G401.6 (cell line): ENCODE data around the gene ERI3.

Experiments
- FAIRE-seq: peaks from 2 replicates; lab custom pipeline; 2012; peaks lifted over from hg19 to GRCh38; lab: Jason Lieb, UNC

The ERI3 gene

DNA sequence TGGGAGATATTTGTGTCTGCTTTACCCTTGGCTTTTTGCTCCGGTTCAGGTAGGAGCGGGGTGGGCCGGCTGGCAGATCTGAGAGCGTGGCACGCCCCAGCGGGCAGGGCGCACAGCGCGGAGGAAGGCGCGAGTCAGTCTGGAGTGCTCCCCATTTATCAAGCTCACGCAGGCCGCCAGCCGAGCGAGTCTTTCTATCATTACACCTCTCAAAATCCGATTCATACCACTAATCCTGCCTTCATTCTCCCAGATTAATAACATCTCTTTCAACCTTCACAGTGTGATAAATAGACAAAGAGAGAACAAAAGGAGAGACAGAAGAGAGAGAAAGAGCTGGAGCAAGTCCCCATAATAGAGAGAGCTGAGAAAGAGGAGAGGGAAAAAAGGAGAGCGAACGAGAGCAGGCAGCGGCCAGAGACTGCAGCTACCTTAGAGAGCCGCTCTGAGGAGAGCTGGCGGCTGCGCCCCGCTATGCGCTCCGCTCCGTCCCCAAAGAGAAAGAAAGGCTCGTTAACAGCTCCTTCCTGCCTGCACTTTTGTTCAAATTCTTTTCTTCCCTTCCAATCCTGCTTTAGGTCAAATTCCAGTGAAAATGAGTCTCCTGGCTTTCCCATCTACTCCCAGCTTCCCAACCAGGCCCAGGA is 93.8 kb downstream of the ERI3 start:
- no peak for FAIRE-seq

DNA sequence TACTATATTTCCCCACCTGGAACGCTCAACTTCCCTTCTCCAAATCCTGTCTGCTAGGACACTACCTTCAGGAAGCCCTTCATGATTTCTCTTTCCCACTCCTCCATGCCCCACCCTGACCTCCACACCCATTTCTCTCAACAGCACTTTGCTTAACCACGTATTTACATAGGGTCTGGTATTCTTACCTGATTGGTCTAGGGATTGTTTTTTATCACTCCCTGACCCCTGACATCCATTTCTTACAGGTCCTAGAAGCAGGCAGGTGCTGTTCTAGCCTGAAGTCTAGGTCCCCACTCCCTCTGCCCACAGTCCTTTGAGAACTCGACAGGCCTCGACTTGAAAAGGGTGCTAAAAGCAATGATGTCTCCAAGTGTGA is 94.3 kb downstream of the ERI3 start:
- FAIRE-seq = no peak

DNA sequence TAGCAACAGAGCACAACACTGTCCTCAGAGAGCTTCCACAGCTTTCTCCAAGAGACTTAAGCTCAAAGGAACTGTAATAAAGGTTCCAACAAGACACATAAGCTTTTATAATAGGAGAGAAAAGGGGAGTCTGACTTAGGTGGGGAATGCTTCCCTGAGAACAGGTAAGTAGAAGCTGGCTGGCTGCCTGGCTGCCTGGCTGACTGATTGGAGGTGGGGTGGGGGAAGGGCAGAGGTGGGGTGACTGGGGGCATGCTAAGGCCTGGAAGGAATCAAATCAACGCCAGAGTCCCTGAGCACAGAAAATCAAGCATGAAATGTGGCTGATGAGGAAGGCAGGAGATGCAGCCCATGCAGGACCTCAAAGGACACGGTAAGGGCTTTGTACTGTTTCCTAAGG is 96.0 kb downstream of the ERI3 start:
- no peak for FAIRE-seq

DNA sequence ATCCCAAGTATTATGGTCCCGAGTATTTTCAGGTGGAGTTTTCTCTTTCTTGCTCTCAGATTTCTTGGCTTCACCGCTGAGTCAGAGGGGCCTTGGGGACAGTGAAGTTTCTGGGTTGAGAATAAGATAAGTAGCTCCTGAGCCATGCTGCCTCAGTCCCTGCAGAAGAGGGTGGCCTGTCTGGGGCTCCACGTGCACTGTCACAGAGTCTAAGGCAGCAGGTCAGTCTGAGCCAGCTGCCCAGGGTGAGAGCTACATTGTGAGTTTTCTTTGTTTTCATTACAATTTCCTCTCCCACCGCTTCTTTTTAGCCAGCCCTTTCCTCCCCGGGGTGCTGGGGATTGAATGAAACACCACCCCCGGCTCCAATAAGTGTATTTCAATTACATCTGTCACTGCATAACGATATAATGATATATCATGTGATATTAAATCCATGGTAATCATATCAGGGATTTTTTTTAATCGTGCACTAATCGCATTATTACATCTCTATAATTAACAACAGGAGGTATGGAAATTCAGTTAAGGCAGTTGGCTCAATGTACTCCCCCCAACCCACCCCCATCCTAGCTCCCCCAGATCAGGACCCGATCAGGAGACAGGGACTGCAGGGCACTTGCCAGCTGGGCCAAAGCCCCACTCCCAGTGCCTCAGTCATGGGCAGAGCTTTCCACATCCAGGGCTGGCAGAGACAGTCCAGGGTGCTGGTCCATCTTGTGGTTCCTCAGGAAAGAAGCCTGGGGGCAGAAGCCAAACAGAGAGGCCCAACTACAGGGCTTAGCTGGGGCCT is 98.1 kb downstream of the ERI3 start:
- FAIRE-seq = no peak

DNA sequence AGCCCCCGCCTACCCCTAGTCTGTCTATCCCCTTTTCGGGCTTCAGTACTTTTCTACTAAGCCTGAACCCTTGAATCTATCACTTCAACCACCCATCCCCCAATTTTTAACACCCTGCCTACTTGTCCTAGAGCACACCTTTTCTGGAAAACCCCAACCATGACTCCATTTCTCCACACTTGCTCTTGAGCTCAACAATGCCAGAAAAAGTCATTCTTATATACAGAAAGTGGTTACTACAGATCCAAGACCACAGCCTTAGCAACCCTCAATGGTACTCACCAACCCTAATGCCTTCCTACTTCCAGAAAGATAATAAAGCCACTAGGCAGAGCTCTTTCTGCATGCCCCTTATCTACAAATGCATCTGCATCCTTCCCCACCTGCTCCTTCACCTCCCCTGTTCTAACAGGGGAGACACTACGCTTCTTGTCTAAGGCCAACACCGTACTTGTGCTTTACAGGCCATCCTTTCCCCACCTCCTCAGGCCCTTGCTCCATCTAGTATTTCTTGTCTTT is 100.6 kb downstream of the ERI3 start:
- FAIRE-seq = no peak

DNA sequence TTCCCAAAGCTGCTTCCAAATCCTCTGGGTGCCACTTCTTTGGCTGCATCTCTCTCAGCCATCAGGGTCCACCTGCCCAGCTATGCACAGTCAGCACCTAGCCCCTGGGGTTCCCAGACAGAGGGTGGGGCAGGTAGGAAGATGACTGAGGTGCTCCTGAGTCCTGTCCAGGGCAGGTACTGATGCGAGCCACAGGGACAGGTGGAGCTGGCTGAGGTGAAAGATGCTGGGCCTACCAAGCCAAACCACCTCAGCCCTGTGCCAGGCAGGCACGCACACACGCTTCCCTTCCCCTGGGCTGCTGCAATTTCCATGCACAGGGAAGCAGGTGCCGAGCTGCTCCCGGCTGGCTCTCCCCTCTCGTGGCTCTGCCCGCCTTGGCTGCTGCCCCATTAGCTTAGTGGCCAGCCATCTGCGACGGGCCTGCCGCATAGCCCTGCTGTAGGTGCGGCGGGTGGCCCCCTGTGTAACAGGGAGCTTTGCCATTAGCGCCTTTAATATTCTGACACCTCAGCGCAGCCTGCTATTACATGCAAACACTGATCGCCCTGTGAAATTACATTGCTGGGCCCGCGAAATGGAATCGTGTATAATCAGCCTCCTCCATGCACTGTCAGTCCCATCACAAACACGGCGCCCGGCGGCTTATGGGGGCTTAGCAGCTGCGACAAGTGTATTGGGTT is 102.9 kb downstream of the ERI3 start:
- FAIRE-seq = no peak

DNA sequence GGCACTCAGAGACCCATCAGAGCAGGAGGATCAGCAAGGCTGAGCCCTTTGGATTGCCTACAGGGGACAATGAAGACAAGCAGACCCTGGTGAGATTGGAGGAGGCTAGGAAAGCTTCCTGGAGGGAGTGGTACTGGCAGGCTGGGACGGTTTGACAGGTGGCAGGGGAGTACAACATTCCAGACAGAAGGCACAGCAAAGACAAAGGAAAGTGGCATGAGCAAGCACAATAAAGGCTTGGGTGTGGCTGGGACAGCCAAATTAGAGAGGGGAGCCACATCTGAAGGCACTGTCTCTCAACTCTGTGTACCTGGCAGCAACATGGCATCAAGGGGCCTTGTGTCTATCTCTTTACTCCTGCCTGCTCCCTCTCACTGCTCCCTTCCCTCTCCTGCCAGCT is 103.6 kb downstream of the ERI3 start:
- FAIRE-seq = no peak

DNA sequence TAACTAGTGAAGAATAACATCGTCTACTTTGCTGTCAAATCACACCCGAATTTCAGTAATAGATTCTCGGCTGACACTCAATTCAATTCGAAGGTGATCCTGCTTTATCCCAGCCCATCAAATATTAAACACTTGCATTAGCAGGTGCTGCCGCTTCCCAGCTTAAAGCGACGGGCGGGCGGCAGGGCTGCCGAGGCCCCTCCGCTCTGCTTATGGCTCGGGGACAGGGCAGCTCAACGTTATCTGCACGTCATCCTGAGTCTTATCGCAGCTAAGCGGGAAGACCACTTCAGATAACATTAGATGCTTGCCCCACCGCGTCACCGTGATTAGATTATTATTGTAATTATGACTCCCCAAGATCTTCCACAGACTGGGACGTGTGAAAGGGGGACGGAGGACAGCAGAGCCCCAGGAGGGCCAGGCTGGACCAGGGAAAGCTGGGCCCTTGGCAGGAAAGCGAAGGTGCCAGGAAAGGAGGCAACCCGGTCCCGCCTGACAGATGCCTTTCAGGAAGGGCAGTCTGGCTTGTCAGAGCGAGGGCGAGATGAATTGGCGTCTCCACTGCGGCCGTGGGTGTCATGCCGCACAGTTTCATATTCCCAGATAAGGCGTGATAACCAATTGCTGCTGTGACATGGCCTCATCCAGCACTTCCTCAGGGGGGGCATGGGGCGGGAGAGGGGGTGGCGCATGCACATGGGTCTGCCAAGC is 104.8 kb downstream of the ERI3 start:
- FAIRE-seq = no peak

DNA sequence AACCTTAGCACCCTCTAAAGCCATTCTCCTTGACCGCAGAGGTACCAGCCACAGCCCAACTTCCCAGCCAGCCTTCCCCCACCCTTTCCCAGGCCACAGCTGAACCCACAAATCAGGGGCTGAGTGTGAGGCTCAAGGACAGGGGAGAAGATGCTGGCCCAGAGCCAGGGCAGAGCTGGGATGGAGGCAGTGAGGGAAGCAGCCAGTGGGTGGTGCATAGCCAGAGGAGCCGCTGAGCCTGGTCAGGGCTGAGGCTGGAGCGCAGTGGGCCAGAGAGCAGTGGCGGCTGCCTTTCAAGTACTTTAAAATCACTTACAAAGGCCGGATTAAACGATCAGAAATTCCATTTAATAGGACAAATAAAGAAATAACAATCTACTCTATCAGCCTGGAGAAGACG is 105.5 kb downstream of the ERI3 start:
- FAIRE-seq = no peak

DNA sequence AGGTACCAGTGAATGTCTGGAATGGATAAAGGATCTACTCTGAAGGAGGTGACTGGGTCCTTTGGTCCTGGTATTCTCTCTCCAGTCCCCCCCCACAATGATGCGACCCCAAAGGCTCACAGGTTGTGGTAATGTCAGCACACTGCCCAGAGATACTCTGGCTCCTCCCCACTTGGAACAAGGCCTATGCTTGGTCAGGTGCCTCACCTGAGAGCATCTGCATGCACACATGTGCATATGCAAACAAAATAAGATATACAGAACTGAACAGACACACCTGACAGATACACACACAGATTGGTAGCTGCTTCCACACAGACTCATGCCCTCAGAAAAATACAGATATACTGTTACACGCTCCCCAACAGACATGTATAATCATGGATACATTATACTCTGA is 108.3 kb downstream of the ERI3 start:
- no peak for FAIRE-seq

DNA sequence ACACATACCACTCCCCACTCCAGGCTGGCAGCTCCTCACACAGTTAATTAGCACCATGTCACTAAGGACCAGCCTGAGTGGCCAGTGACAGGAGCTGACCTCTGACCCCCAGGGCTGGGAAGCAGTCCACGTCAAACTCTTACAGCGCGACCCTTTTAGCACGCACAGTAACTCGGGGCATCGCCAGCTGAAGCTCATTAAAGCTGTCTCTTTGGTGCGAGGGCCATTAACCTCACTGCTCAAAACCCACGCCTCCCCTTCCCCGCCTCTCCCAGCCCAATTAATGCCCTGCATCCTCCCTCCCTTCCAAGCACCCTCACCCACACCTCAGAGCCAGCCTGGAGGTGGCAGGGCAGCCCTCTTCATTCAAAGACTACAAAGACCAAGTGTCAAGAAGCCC is 110.1 kb downstream of the ERI3 start:
- no peak for FAIRE-seq

DNA sequence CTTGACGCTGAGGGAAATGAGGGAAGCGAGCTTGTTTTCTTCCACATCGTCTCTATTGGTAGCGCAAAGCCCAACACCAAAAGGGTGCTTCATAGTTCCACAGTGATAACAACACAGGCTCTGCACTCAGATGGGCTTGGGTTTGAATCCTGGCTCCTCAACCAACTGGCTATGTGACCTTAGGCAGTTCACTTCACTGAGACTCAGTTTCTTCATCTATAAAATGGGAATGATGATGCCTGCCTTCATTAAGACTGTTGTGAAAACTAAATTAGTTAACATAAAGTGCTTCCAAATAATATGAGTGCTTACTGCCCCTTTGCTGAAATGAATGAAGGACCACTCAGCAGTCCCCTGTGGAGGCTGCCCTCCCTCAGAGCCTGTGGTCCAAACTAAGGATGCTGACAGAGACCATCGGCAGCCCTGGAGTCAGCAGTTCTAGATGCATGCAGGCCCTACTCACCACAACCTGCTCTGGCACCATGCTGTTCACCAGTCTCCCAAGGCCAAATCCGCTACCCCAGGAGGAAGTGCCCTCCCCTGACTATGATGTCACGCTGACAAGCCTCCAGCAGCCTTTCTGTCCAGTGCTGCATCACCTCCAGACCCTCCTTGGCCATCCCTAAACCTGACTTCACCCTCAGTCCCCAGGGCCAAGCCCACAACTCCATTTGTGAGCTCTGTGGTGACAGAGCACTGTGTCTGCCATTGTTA is 111.1 kb downstream of the ERI3 start:
- no peak for FAIRE-seq

DNA sequence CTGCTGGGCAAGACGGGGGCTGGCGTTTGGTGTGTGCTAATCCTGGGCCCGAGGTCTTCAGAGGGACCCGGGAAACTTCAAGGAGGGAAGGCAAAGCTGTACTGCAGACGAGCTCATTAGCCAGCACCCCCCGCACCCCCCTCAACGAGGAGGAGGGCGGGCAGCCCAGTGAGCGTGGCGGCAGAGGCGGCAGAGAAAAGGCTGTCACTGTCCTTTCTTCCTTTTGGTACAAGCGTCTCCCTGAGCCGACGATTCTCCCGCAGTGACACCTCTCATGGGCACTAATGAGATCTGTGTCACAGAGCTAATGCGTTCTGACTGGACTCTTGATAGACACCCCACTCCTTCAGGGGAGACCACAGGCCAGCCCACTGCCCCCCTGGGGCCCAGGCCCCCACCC is 112.3 kb downstream of the ERI3 start:
- FAIRE-seq = no peak

DNA sequence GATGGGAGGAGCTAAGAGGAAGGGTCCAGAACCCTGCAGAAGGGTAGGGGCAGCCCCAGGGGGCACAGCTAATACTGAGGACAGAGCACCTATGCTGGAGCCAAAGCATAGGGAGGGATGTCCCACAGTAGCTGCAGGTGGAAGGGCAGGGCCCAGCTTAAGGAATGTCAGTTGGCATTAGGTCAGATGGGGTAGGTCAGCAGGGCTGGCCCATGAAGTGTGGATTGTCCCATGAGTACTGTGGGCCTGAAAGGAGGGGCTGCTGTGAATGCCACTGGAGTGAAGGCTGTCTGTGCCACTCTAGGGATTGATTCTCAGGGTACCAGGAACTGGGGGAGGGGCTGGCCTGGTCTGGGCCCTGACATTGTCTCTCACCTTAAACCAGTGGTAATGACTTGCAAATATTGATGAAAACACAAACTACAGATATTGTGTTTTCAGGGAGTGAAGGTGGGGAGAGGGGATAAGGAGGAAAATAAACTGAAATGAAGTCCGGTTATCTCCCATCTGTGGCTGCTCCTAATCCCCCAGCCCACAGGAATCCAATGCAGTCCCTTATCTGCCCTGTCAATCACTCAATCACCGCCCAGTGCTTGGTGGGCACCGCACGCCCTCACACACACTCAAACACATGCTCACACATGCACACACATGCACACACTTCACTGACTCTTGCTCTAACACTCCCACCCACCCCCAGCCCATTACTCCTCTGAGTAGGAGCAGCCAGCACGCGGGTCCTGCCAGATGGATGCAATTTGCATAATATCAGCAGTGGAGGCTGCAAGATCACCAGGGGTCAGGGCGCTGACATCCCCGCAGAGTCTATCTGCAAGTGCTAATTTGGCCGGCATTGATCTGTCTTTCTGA is 114.0 kb downstream of the ERI3 start:
- no peak for FAIRE-seq

DNA sequence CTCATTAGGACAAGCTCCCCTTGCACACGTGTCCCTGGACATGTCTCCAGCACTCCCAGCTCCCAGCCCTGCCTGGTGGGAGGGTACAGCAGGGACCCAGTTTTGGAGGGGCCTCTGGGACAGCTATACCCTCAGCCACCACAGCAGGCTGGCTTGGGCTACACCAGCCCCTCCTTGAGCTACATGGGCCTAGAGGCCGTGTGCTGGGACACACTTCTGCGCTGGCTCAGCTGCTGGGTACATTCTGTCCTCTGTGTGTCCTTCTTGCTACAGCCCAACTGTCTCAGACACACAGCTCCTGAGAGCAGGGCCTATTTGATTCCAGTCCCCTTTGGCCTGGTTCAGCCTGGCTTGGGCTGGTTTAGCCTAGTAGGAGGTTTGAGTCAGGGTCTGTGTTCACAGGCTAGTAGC is 115.1 kb downstream of the ERI3 start:
- no peak for FAIRE-seq

DNA sequence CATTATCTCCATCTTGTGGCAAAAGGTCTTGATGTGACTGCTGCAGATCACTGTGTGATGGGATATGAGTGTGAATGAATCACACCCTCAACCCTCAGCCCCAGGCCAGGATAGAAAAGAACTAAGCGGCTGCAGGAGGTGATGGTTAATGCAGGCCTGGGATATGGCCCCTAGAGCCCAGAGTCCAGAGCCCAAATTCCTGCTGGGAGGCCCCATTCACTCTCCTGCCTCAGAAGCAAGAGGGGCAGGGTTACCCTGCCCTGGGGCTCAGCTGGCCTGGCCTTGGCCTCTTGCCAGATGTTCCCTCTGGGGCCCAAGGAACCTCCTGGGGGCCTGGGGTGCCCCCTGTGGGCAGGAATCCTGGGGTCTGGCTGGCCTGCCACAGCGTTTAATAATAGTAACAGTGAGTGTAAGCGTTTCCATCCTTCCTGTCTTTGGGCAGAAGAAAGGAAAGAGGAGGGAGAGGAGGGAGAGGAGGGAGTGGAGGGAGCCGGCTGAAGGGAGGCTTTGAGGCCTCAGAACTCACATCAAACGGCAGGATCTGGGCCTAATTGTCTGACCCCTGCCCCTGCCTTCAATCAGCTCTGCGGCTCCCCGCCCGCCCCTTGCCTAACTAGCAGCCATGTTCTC is 115.6 kb downstream of the ERI3 start:
- no peak for FAIRE-seq

DNA sequence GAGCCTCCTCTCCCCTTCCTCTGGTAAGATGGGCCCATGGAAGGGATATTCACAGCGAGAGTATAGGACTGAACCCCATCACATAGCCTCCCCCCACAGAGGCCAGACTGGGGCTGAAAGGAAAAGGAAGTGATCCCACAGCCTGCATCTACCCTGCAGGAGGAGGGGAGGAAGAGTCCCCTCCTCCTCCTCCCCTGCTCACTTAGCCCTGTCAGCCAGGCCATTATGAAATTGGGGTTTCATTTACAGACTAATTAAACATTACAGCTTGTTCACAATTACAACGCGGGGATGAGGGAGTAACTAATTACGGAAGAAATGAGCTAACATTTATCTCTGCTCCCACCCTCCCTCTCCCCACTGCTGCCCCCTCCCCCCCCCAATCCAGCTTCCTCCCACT is 116.4 kb downstream of the ERI3 start:
- FAIRE-seq = no peak

DNA sequence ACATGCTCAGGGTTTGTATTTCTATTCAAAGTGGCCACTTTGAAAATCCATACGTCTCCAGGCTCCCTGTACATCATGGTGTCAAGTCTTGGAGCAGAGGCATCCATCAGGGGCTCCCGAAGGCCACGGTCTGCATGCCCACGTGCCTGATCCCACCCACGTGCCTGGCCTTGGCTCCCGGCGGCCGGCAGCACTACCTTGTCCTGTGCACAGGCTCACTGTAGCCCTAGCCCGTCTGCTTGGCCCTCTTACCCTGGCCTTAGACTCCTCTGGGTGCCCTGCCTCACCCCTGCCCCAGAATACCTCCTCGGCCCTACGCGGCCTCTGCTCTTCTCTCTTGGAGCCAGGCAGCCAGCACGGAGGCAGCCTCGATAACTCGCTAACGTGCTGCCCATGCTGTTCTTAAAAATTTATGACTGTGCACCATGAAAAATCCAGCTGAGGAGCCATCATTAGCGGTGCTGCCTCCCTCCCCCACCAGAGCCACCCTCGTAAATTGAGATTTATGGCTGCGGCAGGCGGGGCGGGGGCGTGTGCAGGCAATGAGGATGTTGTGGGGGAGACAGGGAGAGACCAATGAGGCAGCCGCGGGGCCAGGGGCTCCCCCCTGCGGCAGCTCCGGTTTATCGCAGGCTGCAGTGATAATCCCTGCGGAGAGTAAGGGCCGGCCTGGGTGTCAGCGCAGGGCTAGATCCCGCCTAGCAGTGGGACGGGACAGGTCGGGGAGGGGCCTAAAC is 117.2 kb downstream of the ERI3 start:
- FAIRE-seq = no peak

DNA sequence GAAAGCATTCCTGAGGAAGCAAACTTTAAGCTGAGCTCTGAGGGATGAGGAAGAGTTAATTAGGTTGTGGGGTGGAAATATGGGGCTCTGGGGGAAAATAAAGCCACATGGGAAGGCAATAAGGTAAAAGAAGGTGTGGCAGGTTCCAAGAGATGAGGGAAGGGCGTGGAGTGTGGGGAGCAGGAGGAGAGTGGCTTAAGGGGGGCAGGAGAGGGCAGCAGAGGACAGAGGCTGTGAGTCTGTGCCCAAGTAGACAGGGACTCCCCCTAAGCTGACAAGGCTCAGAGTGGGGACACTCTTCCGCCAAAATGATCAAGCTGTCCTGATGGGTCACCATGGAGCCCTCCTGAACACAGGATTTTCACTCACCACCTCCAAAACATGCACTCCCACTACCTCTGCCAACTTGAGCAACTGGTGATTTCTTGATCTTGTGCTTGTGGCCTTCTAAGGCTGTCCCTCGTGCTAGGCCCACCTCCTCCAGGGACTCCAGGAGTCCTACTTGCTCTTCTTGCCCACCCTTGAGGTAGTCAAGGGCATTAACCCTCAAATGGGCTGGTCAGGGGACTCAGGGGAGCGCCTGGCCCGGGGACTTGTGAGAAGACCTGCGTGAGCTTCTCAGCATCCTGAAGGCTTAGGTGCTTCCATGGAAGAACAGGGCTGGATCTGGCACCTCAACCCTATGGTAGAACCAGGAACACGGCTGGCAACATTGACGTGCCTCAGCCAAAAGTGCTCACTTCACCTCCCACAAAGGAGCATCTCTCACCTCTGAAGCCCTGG is 118.4 kb downstream of the ERI3 start:
- FAIRE-seq = no peak
